ENCODE measurements around the gene LPAR1.

The LPAR1 gene

DNA sequence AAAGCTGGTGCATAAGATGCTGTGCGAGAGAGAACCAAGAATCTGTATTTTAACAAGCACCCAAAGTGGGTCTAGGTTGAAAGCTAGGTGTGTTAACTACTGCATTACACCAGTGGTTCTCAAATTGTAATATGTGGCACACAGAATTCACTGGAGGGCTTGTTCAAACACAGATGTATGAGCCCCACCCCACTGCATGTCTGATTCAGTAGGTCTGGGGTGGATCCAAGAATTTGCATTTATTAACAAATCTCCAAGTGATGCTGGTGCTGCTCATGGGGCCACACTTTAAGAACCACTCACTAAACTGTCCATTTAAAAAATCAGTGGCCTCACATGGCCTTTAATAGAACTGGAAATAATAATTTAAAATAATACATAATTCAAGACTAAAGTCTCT lies 40.4 kb downstream of the LPAR1 start:
- TF ChIP-seq, protein P1, sequence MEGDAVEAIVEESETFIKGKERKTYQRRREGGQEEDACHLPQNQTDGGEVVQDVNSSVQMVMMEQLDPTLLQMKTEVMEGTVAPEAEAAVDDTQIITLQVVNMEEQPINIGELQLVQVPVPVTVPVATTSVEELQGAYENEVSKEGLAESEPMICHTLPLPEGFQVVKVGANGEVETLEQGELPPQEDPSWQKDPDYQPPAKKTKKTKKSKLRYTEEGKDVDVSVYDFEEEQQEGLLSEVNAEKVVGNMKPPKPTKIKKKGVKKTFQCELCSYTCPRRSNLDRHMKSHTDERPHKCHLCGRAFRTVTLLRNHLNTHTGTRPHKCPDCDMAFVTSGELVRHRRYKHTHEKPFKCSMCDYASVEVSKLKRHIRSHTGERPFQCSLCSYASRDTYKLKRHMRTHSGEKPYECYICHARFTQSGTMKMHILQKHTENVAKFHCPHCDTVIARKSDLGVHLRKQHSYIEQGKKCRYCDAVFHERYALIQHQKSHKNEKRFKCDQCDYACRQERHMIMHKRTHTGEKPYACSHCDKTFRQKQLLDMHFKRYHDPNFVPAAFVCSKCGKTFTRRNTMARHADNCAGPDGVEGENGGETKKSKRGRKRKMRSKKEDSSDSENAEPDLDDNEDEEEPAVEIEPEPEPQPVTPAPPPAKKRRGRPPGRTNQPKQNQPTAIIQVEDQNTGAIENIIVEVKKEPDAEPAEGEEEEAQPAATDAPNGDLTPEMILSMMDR (IDR thresholded peaks at IDR 0.05): no peak

DNA sequence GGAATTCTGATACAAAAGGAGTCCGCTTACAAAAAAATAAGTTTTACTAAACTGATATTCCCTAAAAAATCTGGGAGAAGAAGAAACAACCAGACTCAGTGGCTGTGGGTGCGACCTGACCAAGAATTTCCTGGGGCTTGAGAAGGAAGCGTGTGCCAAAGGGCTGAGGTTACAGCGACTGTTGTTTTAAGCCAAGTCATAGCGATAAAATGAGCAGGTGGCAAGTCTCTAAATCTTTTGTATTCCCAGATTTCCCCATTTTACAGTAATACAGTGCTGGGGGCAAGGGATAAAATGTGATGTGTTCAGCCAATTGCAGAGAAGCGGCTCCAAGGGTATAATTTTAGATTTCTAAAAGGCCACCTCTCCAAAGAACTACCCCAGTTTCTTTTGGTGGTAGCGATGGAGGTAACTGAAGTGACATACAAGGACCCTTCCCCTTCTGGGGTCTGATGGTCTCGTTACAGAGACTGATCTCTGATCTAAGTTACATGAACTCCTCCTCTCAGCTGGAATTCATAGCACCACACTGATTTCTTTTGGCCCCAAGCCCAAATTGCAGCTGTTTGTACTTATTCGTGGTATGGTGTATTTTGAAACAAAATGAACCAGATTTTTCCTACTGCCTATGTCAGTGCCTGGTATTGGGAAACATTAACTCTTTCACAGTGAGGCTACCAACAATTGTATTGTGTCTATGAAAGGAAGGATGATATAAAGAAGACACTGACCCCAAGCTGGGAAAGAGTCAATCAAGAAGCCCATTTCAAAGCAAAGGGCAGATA lies 41.6 kb downstream of the LPAR1 start:
- TF ChIP-seq, protein P1 (IDR thresholded peaks at IDR 0.05): no peak

DNA sequence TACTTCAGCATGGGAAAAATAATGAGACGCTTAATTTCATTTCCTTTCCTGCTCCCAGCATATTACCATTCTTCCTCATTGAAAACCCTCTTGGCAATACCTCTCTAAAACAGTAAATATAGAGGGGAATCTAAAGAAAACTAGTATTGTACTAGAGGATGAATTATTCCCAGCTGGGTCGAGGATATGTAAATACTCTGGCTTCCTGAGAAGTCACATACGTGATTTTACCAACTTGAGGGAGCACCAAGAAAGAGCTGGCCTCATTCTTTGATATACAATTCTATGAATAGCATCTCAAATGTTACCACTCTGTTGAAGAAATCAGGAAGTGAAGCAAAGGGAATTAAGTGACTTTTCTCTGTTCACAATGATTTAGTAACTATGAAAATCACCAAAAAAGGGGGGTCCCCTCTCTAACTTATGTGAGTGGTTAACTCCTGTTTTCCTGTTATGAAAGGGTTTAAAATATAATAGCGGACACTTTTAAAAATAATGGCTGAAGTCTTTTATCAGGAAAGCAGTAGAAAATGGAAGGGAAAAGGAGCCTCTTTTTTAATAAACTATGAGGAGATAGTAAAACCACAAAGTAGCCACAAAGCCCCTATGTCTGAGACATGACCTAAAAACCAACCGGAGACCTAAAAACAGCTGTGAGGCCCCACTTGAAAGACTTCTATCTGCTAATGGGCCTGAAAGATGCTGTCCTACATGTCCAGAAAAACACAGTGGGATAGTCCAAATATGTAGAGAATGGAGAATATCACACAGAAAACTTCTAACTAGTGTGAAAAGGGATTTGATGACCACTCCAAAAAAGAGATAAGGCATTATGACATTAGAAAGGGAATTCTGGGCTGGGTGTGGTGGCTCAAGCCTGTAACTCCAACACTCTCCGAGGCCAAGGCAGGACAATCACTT lies 42.6 kb downstream of the LPAR1 start:
- TF ChIP-seq, protein P1 (IDR thresholded peaks at IDR 0.05): no peak

DNA sequence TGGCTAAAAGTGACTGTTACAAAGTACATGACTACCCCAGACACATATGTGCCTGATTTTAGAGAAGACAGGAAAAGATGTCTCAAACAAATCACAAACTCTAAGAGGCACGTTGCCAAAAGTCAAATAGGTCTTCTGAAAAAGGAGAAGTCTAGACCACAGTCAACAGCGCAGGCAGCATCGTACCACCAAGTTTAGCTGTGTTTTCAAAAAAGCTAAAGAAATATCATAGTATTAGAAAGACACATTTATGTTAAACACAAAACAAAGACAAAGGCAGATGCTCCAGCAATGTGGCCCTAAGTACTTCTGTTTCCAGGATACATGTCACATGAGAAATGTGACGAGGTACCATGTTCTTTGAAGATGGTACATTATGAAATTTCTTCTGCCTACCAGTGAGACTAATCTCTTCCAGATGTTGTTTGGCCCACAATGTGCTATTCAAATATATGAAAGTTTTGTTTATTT lies 43.5 kb downstream of the LPAR1 start:
- TF ChIP-seq, protein P1 (IDR thresholded peaks at IDR 0.05): no peak

DNA sequence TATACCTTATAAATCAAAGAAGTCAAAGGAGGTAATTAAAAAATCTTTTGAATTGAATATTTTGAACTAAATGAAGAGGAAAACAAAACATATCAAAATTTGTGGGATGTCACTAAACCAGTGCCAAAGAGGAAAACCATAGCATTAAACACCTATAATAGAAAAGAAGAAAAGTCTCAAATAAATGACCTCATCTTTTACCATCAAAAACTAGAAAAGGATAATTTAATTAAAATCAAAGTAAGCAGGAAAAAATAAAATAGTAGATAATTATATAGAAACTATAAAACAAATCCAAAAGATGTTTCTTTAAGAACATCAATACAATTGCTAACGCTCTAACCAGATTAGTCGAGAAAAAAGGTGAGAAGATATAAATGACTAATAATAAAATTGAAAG lies 47.8 kb downstream of the LPAR1 start:
- TF ChIP-seq, protein P1 (IDR thresholded peaks at IDR 0.05): no peak

DNA sequence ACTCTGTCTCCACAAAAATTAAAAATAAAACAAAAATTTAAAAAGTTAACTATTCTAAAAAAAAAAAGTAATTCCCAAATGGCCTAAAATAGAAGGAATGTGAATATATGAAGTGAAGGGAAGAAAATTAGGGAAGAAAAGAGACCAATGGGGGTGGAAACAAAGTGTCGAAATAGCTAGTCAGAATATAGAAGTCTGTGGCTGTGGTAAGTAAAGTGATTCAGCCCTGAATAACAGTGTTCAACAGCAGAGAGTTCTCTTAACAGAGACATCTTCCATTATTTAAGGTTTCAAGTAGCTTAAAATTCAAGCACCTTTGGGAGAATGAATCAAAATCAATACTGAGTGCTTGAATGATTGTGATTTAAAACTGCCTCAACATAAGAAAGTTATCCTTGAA lies 51.7 kb downstream of the LPAR1 start:
- TF ChIP-seq, protein P1 (IDR thresholded peaks at IDR 0.05): no peak

DNA sequence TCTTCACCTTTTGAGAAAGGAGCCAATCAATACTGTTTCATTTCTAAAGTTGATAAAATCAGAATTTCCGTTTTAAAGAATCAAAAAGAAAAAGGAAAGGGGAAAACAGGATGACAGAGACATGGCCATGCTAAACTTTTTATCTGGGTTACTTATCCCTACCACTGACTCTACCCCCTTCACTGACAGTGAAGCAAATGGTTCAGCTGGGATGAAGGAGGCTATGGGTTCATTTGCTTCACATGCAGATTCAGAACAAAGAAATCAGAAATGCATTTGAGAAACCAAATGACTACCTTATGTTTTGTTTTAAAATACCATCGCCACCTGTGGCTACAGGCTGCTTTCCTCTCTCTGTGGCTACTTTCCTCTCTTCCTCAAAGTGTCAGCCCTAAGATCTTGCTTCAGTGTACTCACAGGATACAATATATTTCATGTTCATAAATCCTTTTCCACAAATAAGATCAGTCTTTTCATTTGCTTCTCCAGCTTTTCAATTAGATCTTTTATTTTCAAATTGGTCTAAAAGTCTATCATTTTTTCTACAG lies 53.3 kb downstream of the LPAR1 start:
- TF ChIP-seq, protein P1 (IDR thresholded peaks at IDR 0.05): no peak

All from LNCAP (cell line).